GM12878 (cell line): ENCODE measurements around the gene NUDT22. TPM values are rescaled to one million over a fixed set of nuclear protein-coding genes. Genes with fewer than 3 reads are reported as not detected.
A peak's percentile ranks its signal among the peaks of the same experiment; 100 is the strongest.

ENCODE experiments used
- ATAC-seq: fragments of 200-7000 bp; cut with Tn5 transposase; 3 replicates; pipeline ENCODE4 v1.9.1; 2020; ENCODE audit warnings: mild to moderate bottlenecking, moderate library complexity
- BruUV-seq: library from RNA; stranded (reverse); fragments of 400-500 nt; replicated peaks from 2 replicates; lab custom pipeline; 2021; lab: Mats Ljungman, UMichigan
- CTCF ChIA-PET: fragments of 300-600 bp; sonication (Branson Sonifier 250); formaldehyde crosslinking; extraction: SDS; loops from one replicate; lab custom pipeline; 2021; ENCODE audit warnings: inconsistent platforms; lab: Yijun Ruan, JAX
- POLR2A ChIA-PET: fragments of 350-600 bp; formaldehyde crosslinking; extraction: SDS; loops from one replicate; lab custom pipeline; 2021; ENCODE audit warnings: inconsistent platforms; lab: Charles Lee
- RAD21 ChIA-PET: fragments of 300-600 bp; sonication (Branson Sonifier 250); formaldehyde crosslinking; loops from one replicate; lab custom pipeline; 2023; ENCODE audit warnings: antibody characterized with exemption; ENCODE audit not compliant: unreplicated experiment; lab: Charles Lee
- SMC1A ChIA-PET: fragments of 300-600 bp; sonication (Branson Sonifier 250); formaldehyde crosslinking; loops from one replicate; lab custom pipeline; 2023; ENCODE audit not compliant: unreplicated experiment, uncharacterized antibody; lab: Charles Lee
- DNase-seq: peaks from one replicate; pipeline ENCODE4 v3.0.0-alpha.2; 2011; ENCODE audit warnings: low read depth, low spot score
- FAIRE-seq: peaks from 3 replicates; lab custom pipeline; 2011; peaks lifted over from hg19 to GRCh38; lab: Jason Lieb, UNC
- H2AFZ ChIP-seq: 2 replicates; pipeline ENCODE4 v1.6.0; 2011; ENCODE audit warnings: low read depth, low read length, control low read depth; ENCODE audit not compliant: control insufficient read depth
- H3K27ac ChIP-seq: 2 replicates; pipeline ENCODE4 v1.5.1; 2011; ENCODE audit warnings: control low read depth; ENCODE audit not compliant: control insufficient read depth, insufficient read depth
- H3K27me3 ChIP-seq, 2 experiments: replicated peaks in 1 of 2; 2 replicates each; pipeline versions ENCODE4 v1.6.0 to v1.6.1; 2011; ENCODE audit warnings: low read length in 1 of 2; ENCODE audit not compliant: control insufficient read depth in 2 of 2, insufficient read depth in 2 of 2
- H3K36me3 ChIP-seq, 2 experiments: 2 replicates each; pipeline ENCODE4 v1.5.1; 2011; ENCODE audit warnings: low read length in 1 of 2; ENCODE audit not compliant: control insufficient read depth in 2 of 2, insufficient read depth in 2 of 2
- H3K4me1 ChIP-seq: 2 replicates; pipeline ENCODE4 v1.6.1; 2011; ENCODE audit warnings: mild to moderate bottlenecking, low read length, moderate library complexity, mixed read lengths; ENCODE audit not compliant: control insufficient read depth, insufficient read depth
- H3K4me2 ChIP-seq: 2 replicates; pipeline ENCODE4 v1.6.0; 2011; ENCODE audit warnings: control low read depth; ENCODE audit not compliant: control insufficient read depth, insufficient read depth
- H3K4me3 ChIP-seq: fragments of 200-600 bp; sonication (generic); 2 replicates; pipeline ENCODE4 v1.5.1; 2016
- H3K79me2 ChIP-seq: 2 replicates; pipeline ENCODE4 v1.6.0; 2011; ENCODE audit warnings: low read length; ENCODE audit not compliant: control insufficient read depth, insufficient read depth
- H3K9ac ChIP-seq: 2 replicates; pipeline ENCODE4 v1.8.0; 2011; ENCODE audit warnings: low read length, control low read depth, mixed read lengths; ENCODE audit not compliant: control insufficient read depth, insufficient read depth
- H3K9me3 ChIP-seq: replicated peaks from 3 replicates; pipeline ENCODE4 v1.5.1; 2011; ENCODE audit warnings: mild to moderate bottlenecking, low read length; ENCODE audit not compliant: control insufficient read depth, insufficient read depth
- H4K20me1 ChIP-seq: 2 replicates; pipeline ENCODE4 v1.6.0; 2011; ENCODE audit not compliant: control insufficient read depth, insufficient read depth
- CBX3 ChIP-seq: fragments of 200-600 bp; sonication (generic); IDR thresholded peaks from 2 replicates; pipeline ENCODE4 v1.6.1; 2016; ENCODE audit warnings: low read depth, borderline replicate concordance
- CEBPB ChIP-seq, 2 experiments: fragments of 150-350 bp in 1 of 2; IDR thresholded peaks; 2 replicates each; pipeline ENCODE4 v1.6.1; 2012 to 2014; ENCODE audit warnings: low read depth in 2 of 2, low read length in 2 of 2, borderline replicate concordance in 1 of 2, inconsistent platforms in 1 of 2
- CHD1 ChIP-seq: IDR thresholded peaks from 2 replicates; pipeline ENCODE4 v1.6.1; 2012; ENCODE audit warnings: low read depth, low read length, improper control_type of control experiment
- CREB1 ChIP-seq: IDR thresholded peaks from 2 replicates; pipeline ENCODE4 v1.6.1; 2012; ENCODE audit warnings: low read depth, mild to moderate bottlenecking, inconsistent platforms
- DPF2 ChIP-seq: fragments of 450-650 bp; IDR thresholded peaks from 2 replicates; pipeline ENCODE4 v1.6.1; 2017; ENCODE audit warnings: mild to moderate bottlenecking
- HDAC2 ChIP-seq: fragments of 200-600 bp; sonication (generic); IDR thresholded peaks from 2 replicates; pipeline ENCODE4 v1.6.1; 2017
- IKZF1 ChIP-seq: fragments of 450-650 bp; conservative IDR thresholded peaks from 2 replicates; pipeline ENCODE4 v1.6.1; 2017; ENCODE audit warnings: antibody characterized with exemption, mild to moderate bottlenecking
- IKZF2 ChIP-seq, 2 experiments: fragments of 450-650 bp; IDR thresholded peaks; 2 replicates each; pipeline ENCODE4 v1.6.1; 2017; ENCODE audit warnings: mild to moderate bottlenecking in 2 of 2, moderate library complexity in 2 of 2
- JUNB ChIP-seq: IDR thresholded peaks from 2 replicates; pipeline ENCODE4 v1.6.1; 2016; ENCODE audit warnings: antibody characterized with exemption, mild to moderate bottlenecking
- KLF5 ChIP-seq: fragments of 450-650 bp; IDR thresholded peaks from 2 replicates; pipeline ENCODE4 v1.6.1; 2014; ENCODE audit warnings: mild to moderate bottlenecking; ENCODE audit not compliant: partially characterized antibody
- MLLT1 ChIP-seq: fragments of 450-650 bp; IDR thresholded peaks from 2 replicates; pipeline ENCODE4 v1.6.1; 2016; ENCODE audit warnings: mild to moderate bottlenecking
- MXI1 ChIP-seq: fragments of 150-350 bp; IDR thresholded peaks from 2 replicates; pipeline ENCODE4 v1.6.1; 2011; ENCODE audit warnings: low read depth, mild to moderate bottlenecking, inconsistent platforms, low read length, improper control_type of control experiment
- NBN ChIP-seq: fragments of 450-650 bp; IDR thresholded peaks from 2 replicates; pipeline ENCODE4 v1.6.1; 2016
- RELB ChIP-seq: fragments of 450-650 bp; IDR thresholded peaks from 2 replicates; pipeline ENCODE4 v1.6.1; 2017; ENCODE audit warnings: low read depth, mild to moderate bottlenecking, moderate library complexity
- SIN3A ChIP-seq: IDR thresholded peaks from 2 replicates; pipeline ENCODE4 v1.6.1; 2012; ENCODE audit warnings: low read depth, low read length, improper control_type of control experiment
- SMAD1 ChIP-seq: fragments of 450-650 bp; IDR thresholded peaks from 2 replicates; pipeline ENCODE4 v1.6.1; 2018; ENCODE audit warnings: mild to moderate bottlenecking, low read depth; ENCODE audit not compliant: partially characterized antibody
- SP1 ChIP-seq: IDR thresholded peaks from one replicate; pipeline ENCODE4 v1.6.1; 2011; ENCODE audit warnings: low read depth, low read length
- STAT3 ChIP-seq: IDR thresholded peaks from 2 replicates; pipeline ENCODE4 v1.6.1; 2011; ENCODE audit warnings: low read depth, low read length, improper control_type of control experiment
- ZBTB33 ChIP-seq: fragments of 450-650 bp; IDR thresholded peaks from 2 replicates; pipeline ENCODE4 v1.6.1; 2017; ENCODE audit warnings: mild to moderate bottlenecking
- ZNF622 ChIP-seq: fragments of 450-650 bp; IDR thresholded peaks from 2 replicates; pipeline ENCODE4 v1.6.1; 2017; ENCODE audit warnings: mild to moderate bottlenecking, inconsistent platforms
- WGBS: methylation state at CpG from one replicate; pipeline ENCODE4 v1.1.6; 2016; ENCODE audit warnings: low lambda C conversion rate; ENCODE audit not compliant: insufficient replicate concordance, insufficient coverage; ENCODE audit errors: missing lambda C conversion rate; 5-methylcytosine and 5-hydroxymethylcytosine counted together
- in situ Hi-C: fragments of 300-500 bp; cut with MboI; formaldehyde crosslinking; loops from 9 replicates; pipeline ENCODE4 v1.14.3; 2018; ENCODE audit warnings: mixed read lengths
- intact Hi-C: fragments of 100-400 bp; cut with micrococcal nuclease; formaldehyde crosslinking; loops from one replicate; pipeline ENCODE4 v1.14.2; 2022; ENCODE audit not compliant: unreplicated experiment
- polyA plus RNA-seq, 11 experiments: library from polyadenylated mRNA; depleted of rRNA in 4 of 11; unstranded in 6 of 11; stranded (reverse) in 5 of 11; fragments of >200 nt; fragmentation: Nextera tagmentation in 4 of 11; fragmentation: Illumina TruSeq in 1 of 11; extraction: Ambion mirVana in 4 of 11; extraction: Trizol in 1 of 11; gene quantifications; 1 replicate in 1 of 11; 2 replicates in 10 of 11; pipeline versions ENCODE4 v1.2.1 to v1.2.3, GENCODE V29; 2011 to 2016; ENCODE audit warnings: inconsistent platforms in 2 of 11, missing spikeins in 2 of 11, low read depth in 1 of 11
- total RNA-seq, 4 experiments: library from RNA; depleted of rRNA in 3 of 4; stranded (reverse); fragments of >200 nt in 3 of 4; fragmentation: Illumina TruSeq in 1 of 4; extraction: Trizol in 1 of 4; gene quantifications; 2 replicates each; pipeline versions ENCODE4 v1.2.1 to v1.2.3, GENCODE V29; 2013 to 2021

NUDT22 gene
- total and polyA plus RNA-seq, 10 of the 15 experiments (the other 5 are each of a cell fraction or from before 2014, with no cell fraction given), result 6.7 to 115 (median 64.7) TPM

GRCh38 chr11:64252003-64252872 is 26.2 kb downstream of the NUDT22 start:
- intact Hi-C loops, result no loop called here
- BruUV-seq, result no TSS peak
- no peak for FAIRE-seq
- TF ChIP-seq KLF5 (no peak), CBX3 (no peak), HDAC2 (no peak), MLLT1 (no peak), ZBTB33 (no peak), DPF2 (no peak), SMAD1 (no peak), STAT3 (no peak), SIN3A (no peak; the same call in 1 of the 2 replicates), CHD1 (no peak), ZNF622 (no peak), MXI1 (no peak), SP1 (no peak), RELB (0 out of 2 replicates have a peak, but pooled peaks have one; percentile 37), JUNB (no peak), CREB1 (no peak), NBN (0 out of 2 replicates have a peak, but pooled peaks have one; percentile 36), IKZF1 (peak; percentile 39; the same call in 1 of the 2 replicates), CEBPB (IDR thresholded peaks at IDR 0.05; ENCODE audit: borderline replicate concordance in 1 of 2, low read depth in 2 of 2, low read length in 2 of 2) (no peak), IKZF2 (IDR thresholded peaks at IDR 0.05) (peak; percentile 28 to 43; a peak in 3 of 4 replicates)

More at GRCh38 chr11:64252003-64252872, 26.2 kb downstream of the NUDT22 start:
- DNase-seq (no peak), ATAC-seq (peak; percentile 21)
- Histone ChIP-seq H2AFZ (peak overlapping the region; percentile 65), H3K4me2 (peak overlapping the region; percentile 100), H3K36me3 (no peaks in the 10 kb centered on the region; a peak in 2 of 4 replicates), H4K20me1 (no peaks in the 10 kb centered on the region), H3K9ac (peak overlapping the region; percentile 82), H3K27ac (no peak overlapping the region), H3K4me3 (peak overlapping the region; percentile 66), H3K27me3 (no peaks in the 10 kb centered on the region), H3K4me1 (peaks cover 6% of the 10 kb centered on the region), H3K79me2 (no peaks in the 10 kb centered on the region; the same call in 1 of the 2 replicates), H3K9me3 (no peaks in the 10 kb centered on the region)
- CTCF ChIA-PET, result interaction anchor here (0.6 to 4.8 kb wide), 12 partner anchors 8 to 89 kb away, joined by 3 to 64 read pairs (median 6); partner anchors contain the start of genes CATSPERZ, FERMT3, FKBP2 and STIP1
- POLR2A ChIA-PET, result interaction anchor here (0.6 to 2.0 kb wide), 6 partner anchors 11 to 53 kb away, joined by 3 to 12 read pairs (median 6); partner anchors contain the start of genes ESRRA, FERMT3 and FKBP2
- in situ Hi-C loops, result no loop called here
- WGBS, result 1% methylated on average over 20 of the region's 23 CpGs
- SMC1A ChIA-PET, result interaction anchor here (1.7 kb wide), 1 partner anchor 47 kb away, joined by 15 read pairs; the partner anchor contains the start of gene FERMT3
- RAD21 ChIA-PET, result interaction anchor here (0.6 to 3.1 kb wide), 9 partner anchors 8 to 66 kb away, joined by 3 to 30 read pairs (median 4); partner anchors contain the start of genes CATSPERZ, ESRRA, FERMT3 and FKBP2
